HEK293 (cell line): ENCODE results near the gene CPT1A.

Experiments used
- CTCF ChIA-PET: fragments of 350-600 bp; formaldehyde crosslinking; extraction: SDS; loops from one replicate; lab custom pipeline; 2021; ENCODE audit warnings: antibody characterized with exemption; lab: Yijun Ruan, JAX
- POLR2A ChIA-PET: fragments of 300-600 bp; formaldehyde crosslinking; extraction: SDS; loops from one replicate; lab custom pipeline; 2020; ENCODE audit warnings: antibody characterized with exemption, inconsistent platforms; lab: Yijun Ruan, JAX
- H3K27ac ChIP-seq: fragments of 200-500 bp; sonication (Bioruptor generic); 2 replicates; pipeline ENCODE4 v1.5.1; 2014; ENCODE audit warnings: low read depth, low read length, control low read depth, inconsistent platforms; ENCODE audit errors: extremely low read depth
- H3K36me3 ChIP-seq, 2 experiments: fragments of 200-500 bp in 1 of 2; sonication (Bioruptor generic) in 1 of 2; 1 replicate in 1 of 2; 2 replicates in 1 of 2; pipeline ENCODE4 v1.5.1; 2014 to 2017; ENCODE audit warnings: inconsistent platforms in 2 of 2, low read length in 2 of 2; ENCODE audit not compliant: control insufficient read depth in 2 of 2, insufficient read depth in 1 of 2
- H3K4me1 ChIP-seq: fragments of 200-500 bp; sonication (Bioruptor generic); 2 replicates; pipeline ENCODE4 v1.5.1; 2014; ENCODE audit warnings: mild to moderate bottlenecking, low read length, inconsistent platforms; ENCODE audit not compliant: control insufficient read depth, insufficient read depth
- H3K4me3 ChIP-seq: 2 replicates; pipeline ENCODE4 v1.5.1; 2011; ENCODE audit warnings: low read depth, mild to moderate bottlenecking, control low read depth, low read length, moderate library complexity
- H3K9me3 ChIP-seq: fragments of 200-500 bp; sonication (Bioruptor generic); 2 replicates; pipeline ENCODE4 v1.5.1; 2014; ENCODE audit warnings: low read depth, low read length, inconsistent platforms; ENCODE audit not compliant: control insufficient read depth, insufficient read depth
- BCL6B ChIP-seq: fragments of 450-650 bp; formaldehyde crosslinking; IDR thresholded peaks from 2 replicates; pipeline ENCODE4 v1.5.1; 2017; ENCODE audit warnings: missing biosample characterization, missing genetic modification characterization
- CTCF ChIP-seq: fragments of 450-650 bp; formaldehyde crosslinking; IDR thresholded peaks from 2 replicates; pipeline ENCODE4 v1.5.1; 2016; ENCODE audit warnings: missing biosample characterization, missing genetic modification characterization
- GLI4 ChIP-seq: fragments of 450-650 bp; formaldehyde crosslinking; IDR thresholded peaks from 2 replicates; pipeline ENCODE4 v1.5.1; 2016; ENCODE audit warnings: missing biosample characterization, missing genetic modification characterization
- HOXD13 ChIP-seq: sonication (generic); formaldehyde crosslinking; IDR thresholded peaks from 2 replicates; pipeline ENCODE4 v1.8.0; 2022; ENCODE audit warnings: missing genetic modification reagents, borderline replicate concordance
- KLF10 ChIP-seq: fragments of 450-650 bp; IDR thresholded peaks from 2 replicates; pipeline ENCODE4 v1.5.1; 2018; ENCODE audit warnings: missing biosample characterization, mild to moderate bottlenecking, missing genetic modification characterization
- KLF16 ChIP-seq: fragments of 450-650 bp; formaldehyde crosslinking; IDR thresholded peaks from 2 replicates; pipeline ENCODE4 v1.5.1; 2017; ENCODE audit warnings: missing biosample characterization, missing genetic modification characterization
- MZF1 ChIP-seq: fragments of 450-650 bp; formaldehyde crosslinking; IDR thresholded peaks from 2 replicates; pipeline ENCODE4 v1.5.1; 2017; ENCODE audit warnings: missing biosample characterization, missing genetic modification characterization, borderline replicate concordance
- PRDM4 ChIP-seq: fragments of 450-650 bp; formaldehyde crosslinking; IDR thresholded peaks from 2 replicates; pipeline ENCODE4 v1.5.1; 2017; ENCODE audit warnings: missing biosample characterization, missing genetic modification characterization
- SCRT2 ChIP-seq: fragments of 450-650 bp; formaldehyde crosslinking; IDR thresholded peaks from 2 replicates; pipeline ENCODE4 v1.5.1; 2016; ENCODE audit warnings: missing biosample characterization, missing genetic modification characterization
- YY2 ChIP-seq: fragments of 450-650 bp; formaldehyde crosslinking; IDR thresholded peaks from 2 replicates; pipeline ENCODE4 v1.5.1; 2016; ENCODE audit warnings: missing biosample characterization, missing genetic modification characterization
- ZBTB17 ChIP-seq: fragments of 450-650 bp; formaldehyde crosslinking; IDR thresholded peaks from 2 replicates; pipeline ENCODE4 v1.5.1; 2016; ENCODE audit warnings: missing biosample characterization, missing genetic modification characterization
- ZNF132 ChIP-seq: fragments of 450-650 bp; formaldehyde crosslinking; IDR thresholded peaks from 2 replicates; pipeline ENCODE4 v1.5.1; 2017; ENCODE audit warnings: missing biosample characterization, missing genetic modification characterization, borderline replicate concordance
- ZNF19 ChIP-seq: fragments of 450-650 bp; formaldehyde crosslinking; IDR thresholded peaks from 2 replicates; pipeline ENCODE4; 2016; ENCODE audit warnings: missing biosample characterization, missing genetic modification characterization, low read depth
- ZNF2 ChIP-seq: fragments of 450-650 bp; formaldehyde crosslinking; IDR thresholded peaks from 2 replicates; pipeline ENCODE4 v1.5.1; 2016; ENCODE audit warnings: missing biosample characterization, missing genetic modification characterization
- ZNF449 ChIP-seq: fragments of 450-650 bp; formaldehyde crosslinking; IDR thresholded peaks from 2 replicates; pipeline ENCODE4 v1.5.1; 2017; ENCODE audit warnings: missing biosample characterization, mild to moderate bottlenecking, missing genetic modification characterization, moderate library complexity
- ZNF473 ChIP-seq: fragments of 450-650 bp; formaldehyde crosslinking; IDR thresholded peaks from 2 replicates; pipeline ENCODE4 v1.5.1; 2017; ENCODE audit warnings: missing biosample characterization, missing genetic modification characterization
- ZNF548 ChIP-seq: fragments of 450-650 bp; formaldehyde crosslinking; IDR thresholded peaks from 2 replicates; pipeline ENCODE4 v1.5.1; 2016; ENCODE audit warnings: missing biosample characterization, missing genetic modification characterization
- ZNF600 ChIP-seq: fragments of 450-650 bp; formaldehyde crosslinking; IDR thresholded peaks from 2 replicates; pipeline ENCODE4 v1.5.1; 2016; ENCODE audit warnings: missing biosample characterization, missing genetic modification characterization
- ZNF610 ChIP-seq: fragments of 450-650 bp; formaldehyde crosslinking; IDR thresholded peaks from 2 replicates; pipeline ENCODE4 v1.5.1; 2016; ENCODE audit warnings: missing biosample characterization, missing genetic modification characterization, borderline replicate concordance
- TF ChIP-seq, protein P1 (sequence below): sonication (generic); formaldehyde crosslinking; IDR thresholded peaks from 2 replicates; pipeline ENCODE4 v1.8.1; 2022; ENCODE audit warnings: mild to moderate bottlenecking, moderate library complexity, missing genetic modification reagents
- TF ChIP-seq, protein P2 (sequence below): fragments of 450-650 bp; formaldehyde crosslinking; IDR thresholded peaks from 2 replicates; pipeline ENCODE4 v1.5.1; 2016; ENCODE audit warnings: missing biosample characterization, missing genetic modification characterization

Gene CPT1A

GRCh38 chr11:68741463-68741862, 100.3 kb downstream of the CPT1A start (continued):
- TF ChIP-seq KLF16 (no peak), ZNF610 (tag by site-specific recombination) (no peak), MZF1 (tag by site-specific recombination) (peak; percentile 3; the same call in 1 of the 2 replicates), CTCF (tag by site-specific recombination) (no peak), SCRT2 (tag by site-specific recombination) (no peak), ZNF2 (no peak)

DNA sequence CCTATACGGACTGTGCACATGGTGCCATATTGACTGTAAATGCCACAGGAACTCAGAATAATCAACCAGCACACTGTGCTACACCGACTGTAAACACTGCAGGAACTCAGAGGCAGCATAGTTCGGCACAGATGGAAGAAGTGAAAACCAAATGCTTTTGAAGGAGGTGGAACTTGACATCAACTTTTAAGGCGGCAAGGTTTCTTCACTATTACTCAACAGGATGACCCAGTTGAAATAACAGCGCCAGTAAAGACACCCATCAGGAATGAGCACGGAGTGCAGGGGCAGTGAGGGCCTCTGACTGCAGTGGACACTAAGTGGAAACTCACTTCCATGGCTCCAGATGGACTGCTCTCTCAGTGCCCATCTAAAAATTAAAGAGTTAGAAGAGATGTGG, 106.1 kb downstream of the CPT1A start:
- ChIA-PET POLR2A (no interaction called here), CTCF (no interaction called here)
- TF ChIP-seq, protein P1, sequence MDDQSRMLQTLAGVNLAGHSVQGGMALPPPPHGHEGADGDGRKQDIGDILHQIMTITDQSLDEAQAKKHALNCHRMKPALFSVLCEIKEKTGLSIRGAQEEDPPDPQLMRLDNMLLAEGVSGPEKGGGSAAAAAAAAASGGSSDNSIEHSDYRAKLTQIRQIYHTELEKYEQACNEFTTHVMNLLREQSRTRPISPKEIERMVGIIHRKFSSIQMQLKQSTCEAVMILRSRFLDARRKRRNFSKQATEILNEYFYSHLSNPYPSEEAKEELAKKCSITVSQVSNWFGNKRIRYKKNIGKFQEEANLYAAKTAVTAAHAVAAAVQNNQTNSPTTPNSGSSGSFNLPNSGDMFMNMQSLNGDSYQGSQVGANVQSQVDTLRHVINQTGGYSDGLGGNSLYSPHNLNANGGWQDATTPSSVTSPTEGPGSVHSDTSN (CRISPR knock-in tag), result no peak
- no peak for TF ChIP-seq KLF10 (tag by site-specific recombination)
- no peak for TF ChIP-seq YY2 (tag by site-specific recombination)
- TF ChIP-seq ZBTB17 (tag by site-specific recombination), result no peak
- no peak for TF ChIP-seq ZNF473 (tag by site-specific recombination)
- no peak for TF ChIP-seq ZNF600 (tag by site-specific recombination)
- TF ChIP-seq ZNF132 (tag by site-specific recombination), result no peak
- TF ChIP-seq ZNF548 (tag by site-specific recombination), result no peak
- TF ChIP-seq, protein P2, sequence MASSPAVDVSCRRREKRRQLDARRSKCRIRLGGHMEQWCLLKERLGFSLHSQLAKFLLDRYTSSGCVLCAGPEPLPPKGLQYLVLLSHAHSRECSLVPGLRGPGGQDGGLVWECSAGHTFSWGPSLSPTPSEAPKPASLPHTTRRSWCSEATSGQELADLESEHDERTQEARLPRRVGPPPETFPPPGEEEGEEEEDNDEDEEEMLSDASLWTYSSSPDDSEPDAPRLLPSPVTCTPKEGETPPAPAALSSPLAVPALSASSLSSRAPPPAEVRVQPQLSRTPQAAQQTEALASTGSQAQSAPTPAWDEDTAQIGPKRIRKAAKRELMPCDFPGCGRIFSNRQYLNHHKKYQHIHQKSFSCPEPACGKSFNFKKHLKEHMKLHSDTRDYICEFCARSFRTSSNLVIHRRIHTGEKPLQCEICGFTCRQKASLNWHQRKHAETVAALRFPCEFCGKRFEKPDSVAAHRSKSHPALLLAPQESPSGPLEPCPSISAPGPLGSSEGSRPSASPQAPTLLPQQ (tag by site-specific recombination), result no peak
- Histone ChIP-seq H3K4me1 (no peaks in the 10 kb centered on the region), H3K27ac (no peak overlapping the region), H3K9me3 (no peaks in the 10 kb centered on the region), H3K36me3 (no peaks in the 10 kb centered on the region), H3K4me3 (no peak overlapping the region)

GRCh38 chr11:68735125-68735524, 106.6 kb downstream of the CPT1A start:
- no peaks in the 10 kb centered on the region for H3K4me1 ChIP-seq
- POLR2A ChIA-PET, result no interaction called here
- H3K27ac ChIP-seq, result no peak overlapping the region
- H3K9me3 ChIP-seq, result no peaks in the 10 kb centered on the region
- no peak overlapping the region for H3K4me3 ChIP-seq
- no peaks in the 10 kb centered on the region for H3K36me3 ChIP-seq
- CTCF ChIA-PET, result interaction anchor here (0.6 to 0.7 kb wide), 2 partner anchors 18 to 76 kb away, joined by 4 to 7 read pairs; no protein-coding TSS in a partner anchor
- TF ChIP-seq GLI4 (tag by site-specific recombination), result no peak
- no peak for TF ChIP-seq BCL6B
- no peak for TF ChIP-seq ZNF19 (tag by site-specific recombination)
- TF ChIP-seq HOXD13, result no peak
- no peak for TF ChIP-seq ZNF449 (tag by site-specific recombination)
- TF ChIP-seq PRDM4 (tag by site-specific recombination), result no peak
